Ovary (tissue), 3 donors: ENCODE results near the gene CAPZB.

Source experiments
- CTCF ChIP-seq, 3 donors: fragments of 450-650 bp in 2 of 3; fragments of 200-600 bp in 1 of 3; IDR thresholded peaks; one replicate each; pipeline versions ENCODE4 v1.5.1 to v1.8.0; 2016 to 2022; ENCODE audit warnings: antibody characterized with exemption in 3 of 3, mild to moderate bottlenecking in 1 of 3
- EP300 ChIP-seq: sonication (generic); formaldehyde crosslinking; IDR thresholded peaks from one replicate; pipeline ENCODE4 v1.6.1; 2017; ENCODE audit warnings: antibody characterized with exemption
- donor health status: DM: no; HTN: no; CAD: no.

- TF ChIP-seq CTCF (IDR thresholded peaks at IDR 0.05) = no peak
- no peak for TF ChIP-seq EP300
Observed at GRCh38 chr1:19465650-19466049, 19.7 kb downstream of the CAPZB start.
